HG02588 (cell line): ENCODE measurements around the gene CYLD.

Experiments
- ATAC-seq: cut with Tn5 transposase; IDR thresholded peaks from one replicate; pipeline ENCODE4 v1.9.1; 2021; ENCODE audit warnings: mild to moderate bottlenecking, moderate library complexity; ENCODE audit not compliant: unreplicated experiment

The CYLD gene

GRCh38 chr16:50711040-50711439 lies 30.8 kb upstream of the CYLD start:
- no peak for ATAC-seq

- no peak for ATAC-seq
Measured at GRCh38 chr16:50711862-50712559, 29.9 kb upstream of the CYLD start.

GRCh38 chr16:50712560-50712898 lies 29.4 kb upstream of the CYLD start:
- ATAC-seq = no peak

- ATAC-seq = no peak
Measured at GRCh38 chr16:50712956-50713355, 28.9 kb upstream of the CYLD start.

GRCh38 chr16:50717091-50717490 lies 24.8 kb upstream of the CYLD start:
- ATAC-seq = no peak

- no peak for ATAC-seq
Measured at GRCh38 chr16:50717494-50717893, 24.4 kb upstream of the CYLD start.

- no peak for ATAC-seq
Measured at GRCh38 chr16:50718061-50718760, 23.7 kb upstream of the CYLD start.

GRCh38 chr16:50718761-50719400 lies 23.0 kb upstream of the CYLD start:
- ATAC-seq = no peak

GRCh38 chr16:50719401-50720337 lies 22.2 kb upstream of the CYLD start:
- ATAC-seq = no peak

- no peak for ATAC-seq
Measured at GRCh38 chr16:50721549-50722404, 20.1 kb upstream of the CYLD start.

GRCh38 chr16:50722405-50722737 lies 19.5 kb upstream of the CYLD start:
- no peak for ATAC-seq

- ATAC-seq = no peak
Measured at GRCh38 chr16:50722960-50723359, 18.9 kb upstream of the CYLD start.

GRCh38 chr16:50724306-50724705 lies 17.6 kb upstream of the CYLD start:
- ATAC-seq = no peak

GRCh38 chr16:50731130-50731988 lies 10.5 kb upstream of the CYLD start:
- no peak for ATAC-seq

- no peak for ATAC-seq
Measured at GRCh38 chr16:50731989-50732832, 9.7 kb upstream of the CYLD start.

- no peak for ATAC-seq
Measured at GRCh38 chr16:50733468-50733867, 8.4 kb upstream of the CYLD start.

- ATAC-seq = no peak
Measured at GRCh38 chr16:50735629-50736122, 6.2 kb upstream of the CYLD start.

GRCh38 chr16:50736448-50736847 lies 5.4 kb upstream of the CYLD start:
- ATAC-seq = no peak
